ENCODE measurements around the gene UCP3. TPM values are rescaled to one million over a fixed set of nuclear protein-coding genes. Genes with fewer than 3 reads are reported as not detected.

The UCP3 gene
- total and polyA plus RNA-seq, 12 donors, result 0.61 to 12.6 (median 1.6) TPM

- Histone ChIP-seq H3K27ac (no peak overlapping the region), H3K4me1 (peaks cover 0 to 15% (median 8%) of the 10 kb centered on the region in 9 donors), H3K4me3 (no peak overlapping the region), H3K27me3 (peaks cover 0 to 4% (median 0%) of the 10 kb centered on the region in 7 donors), H3K9me3 (no peaks in the 10 kb centered on the region), H3K36me3 (no peaks in the 10 kb centered on the region)
- no peak for DNase-seq
- no peak for TF ChIP-seq CTCF (IDR thresholded peaks at IDR 0.05)
- peak in 3 of 8 donors; percentile 26 to 62 (median 45) for ATAC-seq
- WGBS, 2 donors, result 57 to 59% methylated on average over 10 of the region's 10 CpGs
- intact Hi-C loops (cut with DNase I), result loop anchor here in 8 of 10 donors (2.0 to 10.0 kb wide), 7 partner anchors 18 to 130 kb away; partner anchors contain the start of gene UCP2 (in 1 of the 8)
Measured at GRCh38 chr11:73965076-73965763, 43.7 kb downstream of the UCP3 start.

DNA sequence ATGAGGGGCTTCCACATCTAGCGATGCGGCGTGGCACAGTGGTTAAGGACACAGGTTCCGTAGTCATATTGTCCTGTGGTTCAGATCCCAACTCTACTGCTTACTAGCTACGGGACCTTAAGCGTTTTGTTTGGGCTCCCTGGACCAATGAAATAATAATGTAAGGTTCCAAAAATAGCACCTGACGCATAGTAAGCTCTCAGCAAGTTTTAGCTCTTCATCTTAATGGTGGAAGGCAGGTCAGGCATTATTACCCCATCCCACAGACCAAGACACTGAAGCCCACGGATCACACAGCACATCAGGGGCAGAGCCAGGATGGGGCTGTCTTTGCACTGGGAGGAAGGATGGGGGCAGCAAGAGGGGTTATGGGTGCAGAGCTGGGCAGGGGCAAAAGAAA, 45.0 kb downstream of the UCP3 start:
- Histone ChIP-seq H3K4me3 (no peak overlapping the region), H3K27me3 (peaks cover 0 to 4% (median 0%) of the 10 kb centered on the region in 7 donors), H3K27ac (no peak overlapping the region), H3K9me3 (no peaks in the 10 kb centered on the region), H3K36me3 (no peaks in the 10 kb centered on the region), H3K4me1 (peaks cover 0 to 15% (median 7%) of the 10 kb centered on the region in 9 donors)
- ATAC-seq, result peak in 6 of 8 donors; percentile 21 to 48 (median 30)
- intact Hi-C loops (cut with DNase I), result loop anchor here in 8 of 10 donors (2.0 to 10.0 kb wide), 8 partner anchors 19 to 131 kb away; partner anchors contain the start of gene UCP2 (in 1 of the 8)
- DNase-seq, result no peak
- no peak for TF ChIP-seq CTCF (IDR thresholded peaks at IDR 0.05)
- WGBS, 2 donors, result 63 to 68% methylated on average over 8 of the region's 8 CpGs

GRCh38 chr11:73962101-73962705, 46.7 kb downstream of the UCP3 start:
- ATAC-seq, result no peak
- no peak overlapping the region for H3K27ac ChIP-seq
- WGBS, 2 donors, result 76 to 82% methylated on average over 7 of the region's 7 CpGs
- intact Hi-C loops (cut with DNase I), result loop anchor here in 8 of 10 donors (5.0 to 10.0 kb wide), 7 partner anchors 63 to 133 kb away; no protein-coding TSS in a partner anchor
- no peak overlapping the region for H3K4me3 ChIP-seq
- H3K27me3 ChIP-seq, result peaks cover 0 to 16% (median 12%) of the 10 kb centered on the region in 7 donors
- H3K36me3 ChIP-seq, result no peaks in the 10 kb centered on the region
- H3K4me1 ChIP-seq, result peaks cover 0 to 15% (median 7%) of the 10 kb centered on the region in 9 donors
- DNase-seq, result no peak
- no peak for TF ChIP-seq CTCF (IDR thresholded peaks at IDR 0.05)
- no peaks in the 10 kb centered on the region for H3K9me3 ChIP-seq

GRCh38 chr11:73961321-73961720, 47.6 kb downstream of the UCP3 start:
- Histone ChIP-seq H3K4me1 (peaks cover 0 to 15% (median 7%) of the 10 kb centered on the region in 9 donors), H3K27ac (no peak overlapping the region), H3K27me3 (peaks cover 0 to 23% (median 17%) of the 10 kb centered on the region in 7 donors), H3K4me3 (no peak overlapping the region), H3K36me3 (no peaks in the 10 kb centered on the region), H3K9me3 (no peaks in the 10 kb centered on the region)
- WGBS, 2 donors, result 56 to 61% methylated on average over 4 of the region's 4 CpGs
- ATAC-seq (no peak), DNase-seq (no peak)
- intact Hi-C loops (cut with DNase I), result loop anchor here in 8 of 10 donors (5.0 to 10.0 kb wide), 7 partner anchors 63 to 133 kb away; no protein-coding TSS in a partner anchor
- no peak for TF ChIP-seq CTCF (IDR thresholded peaks at IDR 0.05)

All from heart right ventricle (tissue), 16 donors.